ENCODE results near the gene KCNH3. TPM values are rescaled to one million over a fixed set of nuclear protein-coding genes. Genes with fewer than 3 reads are reported as not detected.

The KCNH3 gene
- total and polyA plus RNA-seq, 2 of the 8 experiments (the other 6 are each of a cell fraction or from before 2014, with no cell fraction given): 0.24 to 0.50 TPM

- 90% methylated on average over 24 of the region's 28 CpGs; no CpG with 5 or more reads in 1 of the 2 experiments for WGBS, 2 experiments (ENCODE audit: extremely low coverage in 1 of 2, insufficient coverage in 1 of 2, insufficient read length in 1 of 2, insufficient replicate concordance in 2 of 2, low coverage in 1 of 2, low lambda C conversion rate in 2 of 2, missing lambda C conversion rate in 1 of 2)
- no peak overlapping the region for H4K5ac ChIP-seq (ENCODE audit: insufficient read length, low read depth, low read length)
- ChIA-PET CTCF (ENCODE audit: partially characterized antibody) (interaction anchor here (0.9 to 14.0 kb wide), 11 partner anchors 10 to 261 kb away, joined by 3 to 171 read pairs (median 6); partner anchors contain the start of genes KCNH3 and MCRS1), POLR2A (ENCODE audit: partially characterized antibody) (interaction anchor here (1.2 to 6.7 kb wide), 2 partner anchors 16 to 27 kb away, joined by 3 to 72 read pairs; partner anchors contain the start of gene MCRS1)
- H2BK15ac ChIP-seq (ENCODE audit: low read length): peak overlapping the region; percentile 95; the same call in 1 of the 2 replicates
- peaks cover 8% of the 10 kb centered on the region; the same call in 1 of the 2 replicates for H3K23me2 ChIP-seq (ENCODE audit: low read depth, low read length)
- H3K9ac ChIP-seq (replicated peaks in 1 of 4; ENCODE audit: extremely low read depth in 1 of 4, low read depth in 3 of 4, low read length in 3 of 4): no peak overlapping the region
- DNase-seq (ENCODE audit: low read depth in 1 of 2, low spot score in 2 of 2) (no peak), FAIRE-seq (no peak)
- no peaks in the 10 kb centered on the region for H4K20me1 ChIP-seq (replicated peaks in 1 of 2; ENCODE audit: control insufficient read depth in 1 of 2, insufficient read depth in 2 of 2, low read length in 2 of 2)
- peak overlapping the region; percentile 72 for H3K4ac ChIP-seq (replicated peaks; ENCODE audit: insufficient read length, low read depth, low read length)
- H3K56ac ChIP-seq (replicated peaks; ENCODE audit: insufficient read length, low read depth, low read length): no peak overlapping the region
- no peak overlapping the region for H3K23ac ChIP-seq (ENCODE audit: insufficient read length)
- peak overlapping the region; percentile 76 to 95 for H3K4me2 ChIP-seq (ENCODE audit: insufficient read depth in 1 of 2, low read depth in 2 of 2, low read length in 2 of 2)
- peak overlapping the region; percentile 81 for H4K8ac ChIP-seq (ENCODE audit: extremely low read depth, insufficient read depth, low read length)
- H3K4me3 ChIP-seq (ENCODE audit: extremely low read depth in 1 of 4, insufficient read depth in 2 of 4, low read depth in 3 of 4, low read length in 4 of 4): peak overlapping the region; percentile 22 to 56 (median 34); a peak in 6 of 8 replicates
- no peak overlapping the region for H3K18ac ChIP-seq (ENCODE audit: extremely low read depth, low read length)
- no peaks in the 10 kb centered on the region for H3K79me2 ChIP-seq (ENCODE audit: control insufficient read depth in 1 of 2, insufficient read depth in 2 of 2, low read length in 2 of 2)
- no peak overlapping the region for H3K14ac ChIP-seq (ENCODE audit: insufficient read length)
- H2AK5ac ChIP-seq (ENCODE audit: low read depth, low read length): no peak overlapping the region
- no peaks in the 10 kb centered on the region for H3K36me3 ChIP-seq (ENCODE audit: control insufficient read depth in 2 of 4, insufficient read depth in 4 of 4, low read length in 3 of 4)
- no peaks in the 10 kb centered on the region for H3K79me1 ChIP-seq (ENCODE audit: low read depth, low read length)
- H2BK5ac ChIP-seq (ENCODE audit: low read depth, low read length): no peak overlapping the region
- no peak overlapping the region for H4K91ac ChIP-seq (replicated peaks; ENCODE audit: insufficient read length, low read length)
- peak overlapping the region; percentile 97; the same call in 1 of the 2 replicates for H2BK12ac ChIP-seq (ENCODE audit: low read depth, low read length)
- H2AFZ ChIP-seq (ENCODE audit: low read length): peak overlapping the region; percentile 61; the same call in 1 of the 2 replicates
- H3K27me3 ChIP-seq (replicated peaks in 1 of 4; ENCODE audit: control insufficient read depth in 3 of 4, extremely low read depth in 1 of 4, insufficient read depth in 3 of 4, low read length in 3 of 4): peaks cover 6 to 62% (median 51%) of the 10 kb centered on the region in 4 experiments
- no peaks in the 10 kb centered on the region for H3K9me3 ChIP-seq (ENCODE audit: insufficient read depth in 2 of 2, low read depth in 1 of 2, low read length in 1 of 2)
- no peak overlapping the region for H3K27ac ChIP-seq (ENCODE audit: low read depth, low read length)
- peaks cover 0 to 14% (median 9%) of the 10 kb centered on the region in 4 experiments; a peak in 6 of 7 replicates for H3K4me1 ChIP-seq (replicated peaks in 1 of 4; ENCODE audit: control insufficient read depth in 3 of 4, insufficient read depth in 4 of 4, low read length in 3 of 4)
- no peak overlapping the region for H2BK120ac ChIP-seq (replicated peaks; ENCODE audit: low read depth, low read length)
- H2BK20ac ChIP-seq (ENCODE audit: low read length): peak overlapping the region; percentile 32; the same call in 1 of the 2 replicates
- no peak for TF ChIP-seq NRF1 (IDR thresholded peaks at IDR 0.05; ENCODE audit: low read depth, low read length)
- TF ChIP-seq MAX (IDR thresholded peaks at IDR 0.05): no peak
- no peak for TF ChIP-seq JUND (IDR thresholded peaks at IDR 0.05; ENCODE audit: low read length)
- no peak for TF ChIP-seq NANOG (IDR thresholded peaks at IDR 0.05; ENCODE audit: insufficient read depth, low read depth, low read length, poor library complexity, severe bottlenecking)
- TF ChIP-seq CHD1 (IDR thresholded peaks at IDR 0.05; ENCODE audit: low read depth, low read length): no peak
- no peak for TF ChIP-seq RAD21 (IDR thresholded peaks at IDR 0.05 in 1 of 2, conservative IDR thresholded peaks at IDR 0.05 in 1 of 2; ENCODE audit: low read depth in 2 of 2, low read length in 2 of 2)
- TF ChIP-seq CBX5 (IDR thresholded peaks at IDR 0.05; ENCODE audit: low read depth, low read length): no peak
- no peak for TF ChIP-seq SRF (IDR thresholded peaks at IDR 0.05; ENCODE audit: low read depth, low read length)
- TF ChIP-seq GTF2F1 (IDR thresholded peaks at IDR 0.05; ENCODE audit: borderline replicate concordance, low read depth, low read length): no peak
- TF ChIP-seq EP300 (IDR thresholded peaks at IDR 0.05; ENCODE audit: borderline replicate concordance in 1 of 2, low read depth in 2 of 2, low read length in 2 of 2): no peak
These were observed 11.2 kb downstream of the KCNH3 start for GRCh38 chr12:49549735-49550692.

Data from H1 (cell line).